ENCODE measurements around the gene IL17C.

- TF ChIP-seq CTCF (IDR thresholded peaks at IDR 0.05; ENCODE audit: extremely low read depth in 1 of 2, insufficient read depth in 1 of 2, low read depth in 1 of 2, low read length in 2 of 2), result no peak
- no peak for TF ChIP-seq POLR2AphosphoS5 (IDR thresholded peaks at IDR 0.05; ENCODE audit: insufficient read depth, low read depth, low read length)
- no peak for TF ChIP-seq POLR2A (IDR thresholded peaks at IDR 0.05; ENCODE audit: low read depth, low read length)
- no peak for TF ChIP-seq MAX (IDR thresholded peaks at IDR 0.05; ENCODE audit: insufficient read depth, insufficient read length)
- no peak for TF ChIP-seq EZH2 (IDR thresholded peaks at IDR 0.05; ENCODE audit: borderline replicate concordance, low read depth, low read length, severe bottlenecking)
- no peak for TF ChIP-seq GATA2 (IDR thresholded peaks at IDR 0.05; ENCODE audit: insufficient read depth, insufficient read length, low read depth, low read length)
Measured at GRCh38 chr16:88647178-88648070, 9.1 kb downstream of the IL17C start.

Data from endothelial cell of umbilical vein (primary cell).